ENCODE results near the gene PEPD.

The PEPD gene

GRCh38 chr19:33392341-33393285 is 129.0 kb downstream of the PEPD start:
- TF ChIP-seq CTCF (IDR thresholded peaks at IDR 0.05; ENCODE audit: insufficient read depth, low read depth, low read length, missing control alignments) = no peak
- no peak overlapping the region for H3K4me3 ChIP-seq (ENCODE audit: low read length)
- no peak for DNase-seq (ENCODE audit: low read depth)

- no peak for TF ChIP-seq CTCF (IDR thresholded peaks at IDR 0.05; ENCODE audit: insufficient read depth, low read depth, low read length, missing control alignments)
- no peak for DNase-seq (ENCODE audit: low read depth)
- no peak overlapping the region for H3K4me3 ChIP-seq (ENCODE audit: low read length)
Observed at GRCh38 chr19:33391631-33392249, 129.9 kb downstream of the PEPD start.

- no peak for DNase-seq (ENCODE audit: low read depth)
- TF ChIP-seq CTCF (IDR thresholded peaks at IDR 0.05; ENCODE audit: insufficient read depth, low read depth, low read length, missing control alignments) = no peak
- H3K4me3 ChIP-seq (ENCODE audit: low read length) = no peak overlapping the region
Observed at GRCh38 chr19:33390908-33391630, 130.5 kb downstream of the PEPD start.

DNA sequence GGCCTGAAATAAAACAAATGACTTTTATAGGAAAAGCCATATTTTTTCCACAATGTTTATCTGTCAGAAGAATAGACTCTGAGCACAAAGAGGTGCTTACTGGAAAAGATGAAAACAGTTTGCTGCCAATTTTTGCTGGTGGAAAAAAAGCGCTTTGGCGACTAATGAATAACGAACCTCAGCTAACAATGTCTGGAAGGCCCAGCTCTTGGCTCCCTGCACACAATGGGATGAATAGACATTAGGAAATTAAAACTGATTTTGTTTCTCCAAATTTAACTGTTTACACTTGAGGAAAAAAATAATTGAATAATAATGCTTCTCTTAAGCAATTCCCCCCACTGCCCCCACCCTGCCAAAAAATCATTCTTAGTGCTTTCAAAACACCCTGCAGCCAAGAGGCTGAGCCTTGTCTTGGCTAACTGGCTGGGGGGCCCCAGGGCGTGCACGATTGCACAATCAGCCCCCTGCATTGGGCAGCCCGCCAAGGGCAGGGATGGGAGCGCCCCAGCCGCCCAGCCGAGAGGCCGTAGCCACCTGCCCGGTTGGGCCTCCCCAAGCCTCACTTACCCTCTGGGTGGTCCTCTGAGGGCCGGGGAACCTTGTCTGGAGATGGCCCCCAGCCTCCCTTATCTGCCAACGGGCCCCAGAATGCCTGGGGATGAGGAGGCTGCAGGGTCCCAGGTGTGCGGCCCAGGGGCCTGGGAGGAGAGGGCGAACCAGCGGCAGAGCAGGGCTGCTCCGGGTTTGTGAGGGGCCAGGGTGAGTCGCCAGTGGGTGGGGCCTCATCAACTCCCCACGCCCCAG is 131.3 kb downstream of the PEPD start:
- DNase-seq (ENCODE audit: low read depth) = peak; percentile 12
- TF ChIP-seq CTCF (IDR thresholded peaks at IDR 0.05; ENCODE audit: insufficient read depth, low read depth, low read length, missing control alignments) = no peak
- no peak overlapping the region for H3K4me3 ChIP-seq (ENCODE audit: low read length)

GRCh38 chr19:33389421-33390100 is 132.0 kb downstream of the PEPD start:
- DNase-seq (ENCODE audit: low read depth) = no peak
- TF ChIP-seq CTCF (IDR thresholded peaks at IDR 0.05; ENCODE audit: insufficient read depth, low read depth, low read length, missing control alignments) = no peak
- no peak overlapping the region for H3K4me3 ChIP-seq (ENCODE audit: low read length)
